ENCODE data around the gene NOL4. TPM values are rescaled to one million over a fixed set of nuclear protein-coding genes. Genes with fewer than 3 reads are reported as not detected.

The NOL4 gene, protein sequence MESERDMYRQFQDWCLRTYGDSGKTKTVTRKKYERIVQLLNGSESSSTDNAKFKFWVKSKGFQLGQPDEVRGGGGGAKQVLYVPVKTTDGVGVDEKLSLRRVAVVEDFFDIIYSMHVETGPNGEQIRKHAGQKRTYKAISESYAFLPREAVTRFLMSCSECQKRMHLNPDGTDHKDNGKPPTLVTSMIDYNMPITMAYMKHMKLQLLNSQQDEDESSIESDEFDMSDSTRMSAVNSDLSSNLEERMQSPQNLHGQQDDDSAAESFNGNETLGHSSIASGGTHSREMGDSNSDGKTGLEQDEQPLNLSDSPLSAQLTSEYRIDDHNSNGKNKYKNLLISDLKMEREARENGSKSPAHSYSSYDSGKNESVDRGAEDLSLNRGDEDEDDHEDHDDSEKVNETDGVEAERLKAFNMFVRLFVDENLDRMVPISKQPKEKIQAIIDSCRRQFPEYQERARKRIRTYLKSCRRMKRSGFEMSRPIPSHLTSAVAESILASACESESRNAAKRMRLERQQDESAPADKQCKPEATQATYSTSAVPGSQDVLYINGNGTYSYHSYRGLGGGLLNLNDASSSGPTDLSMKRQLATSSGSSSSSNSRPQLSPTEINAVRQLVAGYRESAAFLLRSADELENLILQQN
- 71.3 TPM for total RNA-seq

DNA sequence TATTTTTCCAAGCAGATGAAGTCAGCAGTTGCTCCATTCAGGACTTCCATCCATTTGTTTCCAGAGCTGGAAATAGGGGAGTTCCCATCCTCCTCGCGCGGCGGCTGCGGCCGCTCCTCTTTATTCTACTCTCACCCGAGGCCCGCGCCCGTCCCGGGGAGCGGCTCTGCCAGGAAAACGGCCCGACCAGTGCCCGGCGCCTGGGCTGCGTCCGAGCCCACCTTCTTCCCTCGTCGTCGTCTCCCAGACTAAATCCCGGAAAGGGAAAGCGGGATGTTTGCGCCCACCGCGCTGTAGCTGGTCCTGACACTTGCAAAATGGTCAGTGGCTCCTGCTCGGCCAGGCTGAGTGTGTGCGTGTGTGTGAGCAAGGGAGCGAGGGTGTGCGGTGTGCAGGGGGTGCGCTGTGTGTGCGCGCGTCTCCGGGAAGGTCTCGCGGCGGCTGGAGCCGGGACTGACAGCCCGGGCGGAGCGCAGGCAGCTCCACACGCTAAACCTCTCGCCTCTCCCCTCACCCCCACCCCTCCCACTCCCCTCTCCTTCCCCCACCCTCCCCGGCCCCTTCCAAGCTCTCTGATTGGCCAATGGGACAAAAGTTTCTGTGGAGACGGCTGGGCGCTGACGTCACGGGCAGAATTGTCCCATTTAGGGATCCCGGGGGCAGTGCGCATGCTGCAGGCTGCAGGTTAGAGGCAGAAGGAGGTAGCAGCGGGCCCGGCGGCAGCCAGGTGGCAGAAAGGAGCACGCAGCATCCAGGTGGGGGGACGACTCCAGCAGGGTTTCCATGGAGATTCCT lies at the start of gene NOL4:
Gene NOL4, minus strand, starts transcription at position 491 of the 795 bp plus-strand sequence. CDS start 1,660 bp downstream, outside the sequence.

All from diencephalon (tissue), 1 donor.